Panc1 (cell line): ENCODE data around the gene TMEM63C.

ENCODE experiments used
- CTCF ChIP-seq: fragments of 450-650 bp; IDR thresholded peaks from 2 replicates; pipeline ENCODE4 v1.5.1; 2017; ENCODE audit warnings: mild to moderate bottlenecking
- POLR2AphosphoS5 ChIP-seq: IDR thresholded peaks from 2 replicates; pipeline ENCODE4 v1.6.1; 2012; ENCODE audit warnings: mild to moderate bottlenecking, low read depth, low read length, moderate library complexity
- TF ChIP-seq, protein P1 (sequence below), 2 experiments: IDR thresholded peaks; 2 replicates each; pipeline ENCODE4 v1.6.1; 2011 to 2012; ENCODE audit warnings: low read depth in 2 of 2, control low read depth in 1 of 2, low read length in 1 of 2, mild to moderate bottlenecking in 1 of 2, moderate library complexity in 1 of 2; ENCODE audit not compliant: insufficient read depth in 1 of 2

DNA sequence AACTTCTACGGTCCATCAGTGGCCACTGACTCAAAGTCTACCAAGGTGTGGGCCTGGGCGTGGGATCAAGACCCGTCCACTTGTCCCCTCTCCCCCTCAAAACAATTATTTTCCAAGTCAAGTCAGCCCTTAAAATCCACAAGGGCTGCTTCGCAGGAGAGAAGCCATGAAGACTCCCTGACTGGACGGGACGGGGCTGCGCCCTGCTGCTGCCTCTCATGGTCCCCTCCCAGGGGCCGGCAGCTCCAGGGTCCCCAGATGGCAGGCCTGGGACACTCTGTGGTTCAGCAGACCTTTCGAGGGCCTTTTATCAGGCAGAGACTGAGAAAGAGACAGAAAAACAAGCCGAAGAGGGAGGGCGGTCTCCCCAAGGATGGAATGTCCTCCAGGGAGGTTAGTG is 78.6 kb downstream of the TMEM63C start:
- no peak for TF ChIP-seq CTCF
- TF ChIP-seq POLR2AphosphoS5: no peak
- TF ChIP-seq, protein P1, sequence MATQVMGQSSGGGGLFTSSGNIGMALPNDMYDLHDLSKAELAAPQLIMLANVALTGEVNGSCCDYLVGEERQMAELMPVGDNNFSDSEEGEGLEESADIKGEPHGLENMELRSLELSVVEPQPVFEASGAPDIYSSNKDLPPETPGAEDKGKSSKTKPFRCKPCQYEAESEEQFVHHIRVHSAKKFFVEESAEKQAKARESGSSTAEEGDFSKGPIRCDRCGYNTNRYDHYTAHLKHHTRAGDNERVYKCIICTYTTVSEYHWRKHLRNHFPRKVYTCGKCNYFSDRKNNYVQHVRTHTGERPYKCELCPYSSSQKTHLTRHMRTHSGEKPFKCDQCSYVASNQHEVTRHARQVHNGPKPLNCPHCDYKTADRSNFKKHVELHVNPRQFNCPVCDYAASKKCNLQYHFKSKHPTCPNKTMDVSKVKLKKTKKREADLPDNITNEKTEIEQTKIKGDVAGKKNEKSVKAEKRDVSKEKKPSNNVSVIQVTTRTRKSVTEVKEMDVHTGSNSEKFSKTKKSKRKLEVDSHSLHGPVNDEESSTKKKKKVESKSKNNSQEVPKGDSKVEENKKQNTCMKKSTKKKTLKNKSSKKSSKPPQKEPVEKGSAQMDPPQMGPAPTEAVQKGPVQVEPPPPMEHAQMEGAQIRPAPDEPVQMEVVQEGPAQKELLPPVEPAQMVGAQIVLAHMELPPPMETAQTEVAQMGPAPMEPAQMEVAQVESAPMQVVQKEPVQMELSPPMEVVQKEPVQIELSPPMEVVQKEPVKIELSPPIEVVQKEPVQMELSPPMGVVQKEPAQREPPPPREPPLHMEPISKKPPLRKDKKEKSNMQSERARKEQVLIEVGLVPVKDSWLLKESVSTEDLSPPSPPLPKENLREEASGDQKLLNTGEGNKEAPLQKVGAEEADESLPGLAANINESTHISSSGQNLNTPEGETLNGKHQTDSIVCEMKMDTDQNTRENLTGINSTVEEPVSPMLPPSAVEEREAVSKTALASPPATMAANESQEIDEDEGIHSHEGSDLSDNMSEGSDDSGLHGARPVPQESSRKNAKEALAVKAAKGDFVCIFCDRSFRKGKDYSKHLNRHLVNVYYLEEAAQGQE (IDR thresholded peaks at IDR 0.05; ENCODE audit: insufficient read depth in 1 of 2, low read depth in 2 of 2, low read length in 1 of 2): no peak
